ENCODE data around the gene CACNB4. TPM values are rescaled to one million over a fixed set of nuclear protein-coding genes. Genes with fewer than 3 reads are reported as not detected.

The CACNB4 gene
- total RNA-seq, 1 experiment from 2014 or later = not detected

GRCh38 chr2:152015552-152015951 is 83.3 kb downstream of the CACNB4 start:
- H3K4me1 ChIP-seq (ENCODE audit: insufficient read depth, low read length) = no peaks in the 10 kb centered on the region
- no peaks in the 10 kb centered on the region for H3K36me3 ChIP-seq (ENCODE audit: low read depth, low read length)
- no peaks in the 10 kb centered on the region for H4K20me1 ChIP-seq (ENCODE audit: low read length)
- peaks cover 37% of the 10 kb centered on the region for H3K27me3 ChIP-seq (ENCODE audit: low read length)
- TF ChIP-seq EZH2phosphoT487 (IDR thresholded peaks at IDR 0.05; ENCODE audit: borderline replicate concordance, low read length) (no peak), CTCF (conservative IDR thresholded peaks at IDR 0.05; ENCODE audit: low read depth, low read length) (no peak), EZH2 (IDR thresholded peaks at IDR 0.05; ENCODE audit: low read length, unreplicated experiment) (no peak)
- no peaks in the 10 kb centered on the region for H3K79me2 ChIP-seq (ENCODE audit: low read length)
- H2AFZ ChIP-seq (ENCODE audit: low read length) = no peak overlapping the region
- ChIA-PET CTCF (interaction anchor here (0.6 kb wide), 1 partner anchor 11 kb away, joined by 3 read pairs; no protein-coding TSS in a partner anchor), POLR2A (ENCODE audit: unreplicated experiment) (no interaction called here)
- H3K9me3 ChIP-seq (ENCODE audit: low read length) = no peaks in the 10 kb centered on the region
- H3K27ac ChIP-seq (ENCODE audit: low read length) = no peak overlapping the region
- DNase-seq (no peak), ATAC-seq (no peak)
- H3K4me3 ChIP-seq (ENCODE audit: low read length) = no peak overlapping the region
- H3K9ac ChIP-seq (ENCODE audit: low read length) = no peak overlapping the region
- H3K4me2 ChIP-seq (ENCODE audit: low read length) = no peak overlapping the region
- H3K9me2 ChIP-seq (replicated peaks; ENCODE audit: low read length) = no peaks in the 10 kb centered on the region
- BruUV-seq (replicated peaks) = no TSS peak
- intact Hi-C loops (cut with micrococcal nuclease) = no loop called here
- H3F3A ChIP-seq (ENCODE audit: low read length, unreplicated experiment) = no peaks in the 10 kb centered on the region

GRCh38 chr2:152012697-152013096 is 86.1 kb downstream of the CACNB4 start:
- Histone ChIP-seq H3K9me3 (ENCODE audit: low read length) (no peaks in the 10 kb centered on the region), H3F3A (ENCODE audit: low read length, unreplicated experiment) (no peaks in the 10 kb centered on the region), H2AFZ (ENCODE audit: low read length) (no peak overlapping the region), H3K79me2 (ENCODE audit: low read length) (no peaks in the 10 kb centered on the region), H3K4me3 (ENCODE audit: low read length) (no peak overlapping the region), H3K9me2 (replicated peaks; ENCODE audit: low read length) (no peaks in the 10 kb centered on the region), H3K9ac (ENCODE audit: low read length) (no peak overlapping the region), H4K20me1 (ENCODE audit: low read length) (no peaks in the 10 kb centered on the region), H3K4me2 (ENCODE audit: low read length) (no peak overlapping the region), H3K27ac (ENCODE audit: low read length) (no peak overlapping the region), H3K4me1 (ENCODE audit: insufficient read depth, low read length) (no peaks in the 10 kb centered on the region), H3K36me3 (ENCODE audit: low read depth, low read length) (no peaks in the 10 kb centered on the region), H3K27me3 (ENCODE audit: low read length) (peaks cover 32% of the 10 kb centered on the region)
- POLR2A ChIA-PET (ENCODE audit: unreplicated experiment) = no interaction called here
- TF ChIP-seq EZH2phosphoT487 (IDR thresholded peaks at IDR 0.05; ENCODE audit: borderline replicate concordance, low read length) (no peak), CTCF (conservative IDR thresholded peaks at IDR 0.05; ENCODE audit: low read depth, low read length) (no peak), EZH2 (IDR thresholded peaks at IDR 0.05; ENCODE audit: low read length, unreplicated experiment) (no peak)
- no TSS peak for BruUV-seq (replicated peaks)
- ATAC-seq (peak; percentile 54), DNase-seq (peak; percentile 25)
- CTCF ChIA-PET = no interaction called here
- intact Hi-C loops (cut with micrococcal nuclease) = no loop called here

- no peak overlapping the region for H3K27ac ChIP-seq (ENCODE audit: low read length)
- TF ChIP-seq EZH2 (IDR thresholded peaks at IDR 0.05; ENCODE audit: low read length, unreplicated experiment) = no peak
- TF ChIP-seq CTCF (conservative IDR thresholded peaks at IDR 0.05; ENCODE audit: low read depth, low read length) = no peak
- no peak for TF ChIP-seq EZH2phosphoT487 (IDR thresholded peaks at IDR 0.05; ENCODE audit: borderline replicate concordance, low read length)
- CTCF ChIA-PET = no interaction called here
- ATAC-seq (peak; percentile 67), DNase-seq (peak; percentile 51)
- H3K27me3 ChIP-seq (ENCODE audit: low read length) = peaks cover 32% of the 10 kb centered on the region
- H3K79me2 ChIP-seq (ENCODE audit: low read length) = no peaks in the 10 kb centered on the region
- H3K9me3 ChIP-seq (ENCODE audit: low read length) = no peaks in the 10 kb centered on the region
- BruUV-seq (replicated peaks) = no TSS peak
- H3K36me3 ChIP-seq (ENCODE audit: low read depth, low read length) = no peaks in the 10 kb centered on the region
- no peaks in the 10 kb centered on the region for H3K9me2 ChIP-seq (replicated peaks; ENCODE audit: low read length)
- no peak overlapping the region for H2AFZ ChIP-seq (ENCODE audit: low read length)
- intact Hi-C loops (cut with micrococcal nuclease) = no loop called here
- no peak overlapping the region for H3K9ac ChIP-seq (ENCODE audit: low read length)
- no peaks in the 10 kb centered on the region for H3K4me1 ChIP-seq (ENCODE audit: insufficient read depth, low read length)
- no peaks in the 10 kb centered on the region for H4K20me1 ChIP-seq (ENCODE audit: low read length)
- no peaks in the 10 kb centered on the region for H3F3A ChIP-seq (ENCODE audit: low read length, unreplicated experiment)
- H3K4me3 ChIP-seq (ENCODE audit: low read length) = no peak overlapping the region
- POLR2A ChIA-PET (ENCODE audit: unreplicated experiment) = no interaction called here
- H3K4me2 ChIP-seq (ENCODE audit: low read length) = no peak overlapping the region
These were observed 87.1 kb downstream of the CACNB4 start for GRCh38 chr2:152011724-152012123.

Measured in PC-3 (cell line).